K562 (cell line): ENCODE measurements around the gene NDUFAF4. TPM values are rescaled to one million over a fixed set of nuclear protein-coding genes. Genes with fewer than 3 reads are reported as not detected.

Experiments
- ADNP ChIP-seq: fragments of 200-800 bp; sonication (Bioruptor generic); IDR thresholded peaks from 2 replicates; pipeline ENCODE4 v1.6.1; 2016; ENCODE audit warnings: missing genetic modification characterization, missing compliant biosample characterization
- ARID1B ChIP-seq: fragments of 450-650 bp; IDR thresholded peaks from 2 replicates; pipeline ENCODE4 v1.6.1; 2016; ENCODE audit warnings: antibody characterized with exemption, mild to moderate bottlenecking, inconsistent platforms
- CAMTA2 ChIP-seq: fragments of 250-450 bp; sonication (Bioruptor Pico); conservative IDR thresholded peaks from 2 replicates; pipeline ENCODE4 v1.5.1; 2022
- DEAF1 ChIP-seq: fragments of 450-650 bp; formaldehyde crosslinking; IDR thresholded peaks from 2 replicates; pipeline ENCODE4 v1.4.0; 2020; ENCODE audit warnings: mild to moderate bottlenecking, moderate library complexity
- E2F6 ChIP-seq, 2 experiments: IDR thresholded peaks; 2 replicates each; pipeline ENCODE4 v1.6.1; 2011; ENCODE audit warnings: borderline replicate concordance in 1 of 2, control low read depth in 1 of 2, low read depth in 1 of 2, low read length in 1 of 2, mild to moderate bottlenecking in 1 of 2, mixed read lengths in 1 of 2, moderate library complexity in 1 of 2; ENCODE audit not compliant: insufficient read depth in 1 of 2, insufficient read length in 1 of 2, poor library complexity in 1 of 2, severe bottlenecking in 1 of 2; ENCODE audit errors: extremely low read depth in 1 of 2
- FIP1L1 ChIP-seq: fragments of 200-400 bp; formaldehyde crosslinking; IDR thresholded peaks from 2 replicates; pipeline ENCODE4 v1.6.1; 2018; ENCODE audit warnings: mild to moderate bottlenecking, low read depth, low read length; ENCODE audit not compliant: poor library complexity, severe bottlenecking
- HDAC6 ChIP-seq: IDR thresholded peaks from 2 replicates; pipeline ENCODE4 v1.6.1; 2012; ENCODE audit warnings: low read depth, mild to moderate bottlenecking, control low read depth, inconsistent platforms, low read length, moderate library complexity
- HNRNPH1 ChIP-seq: fragments of 200-400 bp; formaldehyde crosslinking; optimal IDR thresholded peaks from 2 replicates; pipeline ENCODE3; 2017; ENCODE audit warnings: low read depth, mild to moderate bottlenecking, low read length, moderate library complexity
- KDM1A ChIP-seq, 2 experiments: fragments of 450-650 bp; IDR thresholded peaks; 2 replicates each; pipeline ENCODE4 v1.6.1; 2016; ENCODE audit warnings: mild to moderate bottlenecking in 2 of 2
- MYNN ChIP-seq, 2 experiments: sonication (generic); formaldehyde crosslinking in 1 of 2; IDR thresholded peaks; 2 replicates each; pipeline versions ENCODE4 v1.5.0 to v1.6.1; 2016 to 2020; ENCODE audit warnings: antibody characterized with exemption in 1 of 2, missing genetic modification reagents in 1 of 2
- SIX5 ChIP-seq, 2 experiments: IDR thresholded peaks; 2 replicates each; pipeline ENCODE4 v1.6.1; 2011; ENCODE audit warnings: low read length in 2 of 2, borderline replicate concordance in 1 of 2, low read depth in 1 of 2, mild to moderate bottlenecking in 1 of 2, moderate library complexity in 1 of 2; ENCODE audit not compliant: insufficient read depth in 1 of 2
- TAF15 ChIP-seq: fragments of 200-400 bp; formaldehyde crosslinking; IDR thresholded peaks from 2 replicates; pipeline ENCODE4 v1.6.1; 2017; ENCODE audit warnings: mild to moderate bottlenecking, low read depth, low read length, moderate library complexity
- XRCC4 ChIP-seq: IDR thresholded peaks from one replicate; pipeline ENCODE4 v1.6.1; 2011; ENCODE audit not compliant: insufficient read depth, insufficient read length; ENCODE audit errors: extremely low read depth
- ZBTB17 ChIP-seq: fragments of 450-650 bp; formaldehyde crosslinking; IDR thresholded peaks from 2 replicates; pipeline ENCODE4 v1.4.0; 2020; ENCODE audit warnings: mild to moderate bottlenecking
- ZC3H11A ChIP-seq: IDR thresholded peaks from 2 replicates; pipeline ENCODE4 v1.6.1; 2012; ENCODE audit warnings: low read depth, low read length, improper control_type of control experiment
- ZNF124 ChIP-seq: sonication (generic); formaldehyde crosslinking; IDR thresholded peaks from 2 replicates; pipeline ENCODE4 v1.8.1; 2022; ENCODE audit warnings: missing genetic modification reagents
- ZNF143 ChIP-seq: sonication (generic); formaldehyde crosslinking; IDR thresholded peaks from 2 replicates; pipeline ENCODE4 v1.9.0; 2022; ENCODE audit warnings: mild to moderate bottlenecking, missing genetic modification reagents
- ZNF174 ChIP-seq: fragments of 250-450 bp; sonication (Bioruptor Pico); IDR thresholded peaks from 2 replicates; pipeline ENCODE4 v1.4.0; 2020; ENCODE audit warnings: mild to moderate bottlenecking
- ZNF23 ChIP-seq: fragments of 250-450 bp; sonication (Bioruptor Pico); IDR thresholded peaks from 2 replicates; pipeline ENCODE4 v1.4.0; 2020; ENCODE audit warnings: mild to moderate bottlenecking
- ZNF280A ChIP-seq: fragments of 450-650 bp; IDR thresholded peaks from 2 replicates; pipeline ENCODE4 v1.6.1; 2018; ENCODE audit warnings: mild to moderate bottlenecking, low read depth; ENCODE audit not compliant: partially characterized antibody
- ZNF507 ChIP-seq: conservative IDR thresholded peaks from 2 replicates; pipeline ENCODE4 v1.6.1; 2017; ENCODE audit warnings: missing genetic modification characterization, missing compliant biosample characterization
- ZSCAN32 ChIP-seq: fragments of 450-650 bp; formaldehyde crosslinking; IDR thresholded peaks from 2 replicates; pipeline ENCODE4 v1.4.0; 2020; ENCODE audit warnings: mild to moderate bottlenecking, moderate library complexity
- polyA plus RNA-seq, 8 experiments: library from polyadenylated mRNA; depleted of rRNA in 4 of 8; stranded (reverse) in 5 of 8; unstranded in 3 of 8; fragments of >200 nt; fragmentation: Nextera tagmentation in 2 of 8; fragmentation: Illumina TruSeq in 1 of 8; extraction: Ambion mirVana in 2 of 8; extraction: Trizol in 1 of 8; gene quantifications; 2 replicates each; pipeline versions ENCODE4 v1.2.1 to v1.2.3, GENCODE V29; 2011 to 2014; ENCODE audit warnings: inconsistent platforms in 1 of 8, missing spikeins in 1 of 8
- total RNA-seq, 7 experiments: library from RNA; depleted of rRNA in 6 of 7; stranded (reverse); fragments of >200 nt in 6 of 7; fragmentation: Illumina TruSeq in 2 of 7; extraction: Trizol in 2 of 7; gene quantifications; 2 replicates each; pipeline versions ENCODE4 v1.2.1 to v1.2.3, GENCODE V29; 2011 to 2021; ENCODE audit warnings: low replicate concordance in 1 of 7
- TF ChIP-seq, protein P1 (sequence below): fragments of 150-350 bp; conservative IDR thresholded peaks from 2 replicates; pipeline ENCODE4 v1.6.1; 2014; ENCODE audit warnings: low read length

Gene NDUFAF4
- total and polyA plus RNA-seq, 9 of the 15 experiments (the other 6 are each of a cell fraction or from before 2014, with no cell fraction given), result 45.0 to 418 (median 136) TPM

DNA sequence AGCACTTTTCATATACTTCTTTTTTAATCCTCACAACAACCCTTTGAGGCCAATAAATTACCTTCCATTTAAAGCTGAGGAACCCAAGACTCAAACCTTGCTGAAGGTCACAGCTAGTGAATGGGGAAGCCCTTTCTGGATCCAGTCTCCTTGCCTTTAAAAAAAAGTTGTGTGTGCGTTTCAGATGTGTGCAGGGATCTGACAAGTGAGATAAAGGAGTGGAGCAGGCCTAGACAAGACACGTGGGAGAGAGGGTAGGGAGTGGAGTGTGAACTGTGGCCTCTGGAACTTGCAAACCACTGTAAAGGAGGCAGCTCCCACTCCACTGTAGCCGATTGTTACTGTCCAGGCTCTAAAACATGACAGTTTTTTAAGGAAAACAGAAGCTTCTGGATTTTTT, 28.7 kb upstream of the NDUFAF4 start (continued):
- TF ChIP-seq, protein P1, sequence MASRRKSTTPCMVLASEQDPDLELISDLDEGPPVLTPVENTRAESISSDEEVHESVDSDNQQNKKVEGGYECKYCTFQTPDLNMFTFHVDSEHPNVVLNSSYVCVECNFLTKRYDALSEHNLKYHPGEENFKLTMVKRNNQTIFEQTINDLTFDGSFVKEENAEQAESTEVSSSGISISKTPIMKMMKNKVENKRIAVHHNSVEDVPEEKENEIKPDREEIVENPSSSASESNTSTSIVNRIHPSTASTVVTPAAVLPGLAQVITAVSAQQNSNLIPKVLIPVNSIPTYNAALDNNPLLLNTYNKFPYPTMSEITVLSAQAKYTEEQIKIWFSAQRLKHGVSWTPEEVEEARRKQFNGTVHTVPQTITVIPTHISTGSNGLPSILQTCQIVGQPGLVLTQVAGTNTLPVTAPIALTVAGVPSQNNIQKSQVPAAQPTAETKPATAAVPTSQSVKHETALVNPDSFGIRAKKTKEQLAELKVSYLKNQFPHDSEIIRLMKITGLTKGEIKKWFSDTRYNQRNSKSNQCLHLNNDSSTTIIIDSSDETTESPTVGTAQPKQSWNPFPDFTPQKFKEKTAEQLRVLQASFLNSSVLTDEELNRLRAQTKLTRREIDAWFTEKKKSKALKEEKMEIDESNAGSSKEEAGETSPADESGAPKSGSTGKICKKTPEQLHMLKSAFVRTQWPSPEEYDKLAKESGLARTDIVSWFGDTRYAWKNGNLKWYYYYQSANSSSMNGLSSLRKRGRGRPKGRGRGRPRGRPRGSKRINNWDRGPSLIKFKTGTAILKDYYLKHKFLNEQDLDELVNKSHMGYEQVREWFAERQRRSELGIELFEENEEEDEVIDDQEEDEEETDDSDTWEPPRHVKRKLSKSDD, result no peak
- TF ChIP-seq ZNF507 (tag), result no peak
- TF ChIP-seq ZNF280A, result no peak
- no peak for TF ChIP-seq ZBTB17 (CRISPR knock-in tag)
- TF ChIP-seq ARID1B, result peak; percentile 87
- no peak for TF ChIP-seq FIP1L1
- TF ChIP-seq ZNF23 (CRISPR knock-in tag), result no peak
- TF ChIP-seq CAMTA2 (CRISPR knock-in tag), result no peak
- no peak for TF ChIP-seq ZNF124 (CRISPR knock-in tag)
- no peak for TF ChIP-seq DEAF1
- TF ChIP-seq ZNF143, result no peak
- peak; percentile 64 to 82 for TF ChIP-seq KDM1A (IDR thresholded peaks at IDR 0.05)
- no peak for TF ChIP-seq ADNP (tag)
- TF ChIP-seq TAF15, result no peak
- TF ChIP-seq E2F6 (IDR thresholded peaks at IDR 0.05; ENCODE audit: borderline replicate concordance in 1 of 2, extremely low read depth in 1 of 2, insufficient read depth in 1 of 2, insufficient read length in 1 of 2, low read depth in 1 of 2, low read length in 1 of 2, poor library complexity in 1 of 2, severe bottlenecking in 1 of 2), result peak; percentile 73 to 83
- no peak for TF ChIP-seq ZC3H11A
- TF ChIP-seq HDAC6, result no peak
- no peak for TF ChIP-seq XRCC4
- no peak for TF ChIP-seq ZSCAN32 (CRISPR knock-in tag)
- no peak for TF ChIP-seq HNRNPH1
- TF ChIP-seq SIX5 (IDR thresholded peaks at IDR 0.05; ENCODE audit: borderline replicate concordance in 1 of 2, insufficient read depth in 1 of 2, low read depth in 1 of 2, low read length in 2 of 2), result no peak
- no peak for TF ChIP-seq ZNF174 (CRISPR knock-in tag)
- TF ChIP-seq MYNN (IDR thresholded peaks at IDR 0.05), result peak; percentile 48; the same call in 1 of the 2 replicates
- TF ChIP-seq MYNN (CRISPR knock-in tag; IDR thresholded peaks at IDR 0.05), result no peak
